Esophagus muscularis mucosa (tissue), 4 donors: ENCODE results near the gene RNF7. TPM values are rescaled to one million over a fixed set of nuclear protein-coding genes. Genes with fewer than 3 reads are reported as not detected.

Experiments
- DNase-seq: peaks from one replicate; pipeline ENCODE4 v3.0.0-alpha.2; 2017; ENCODE audit errors: extremely low spot score
- H3K27ac ChIP-seq, 4 donors: fragments of 200-600 bp; sonication (generic); replicated peaks in 1 of 4; 1 replicate in 3 of 4; 2 replicates in 1 of 4; pipeline ENCODE4 v1.5.1; 2016 to 2019; ENCODE audit warnings: mild to moderate bottlenecking in 1 of 4
- H3K27me3 ChIP-seq, 4 donors: fragments of 200-600 bp; sonication (generic); one replicate each; pipeline versions ENCODE4 v1.5.1 to v1.6.0; 2016 to 2019
- H3K36me3 ChIP-seq, 4 donors: fragments of 200-600 bp; sonication (generic); one replicate each; pipeline ENCODE4 v1.5.1; 2016 to 2019
- H3K4me1 ChIP-seq, 4 donors: fragments of 200-600 bp; sonication (generic); one replicate each; pipeline ENCODE4 v1.5.1; 2016 to 2019
- H3K4me3 ChIP-seq, 4 donors: fragments of 200-600 bp; sonication (generic); 1 replicate in 2 of 4; 2 replicates in 2 of 4; pipeline ENCODE4 v1.5.1; 2016 to 2019; ENCODE audit warnings: mild to moderate bottlenecking in 4 of 4, moderate library complexity in 1 of 4
- H3K9me3 ChIP-seq, 4 donors: fragments of 200-600 bp; sonication (generic); 1 replicate in 3 of 4; 2 replicates in 1 of 4; pipeline ENCODE4 v1.5.1; 2016 to 2019
- CTCF ChIP-seq, 3 experiments: fragments of 200-600 bp in 2 of 3; fragments of 450-650 bp in 1 of 3; sonication (generic) in 2 of 3; IDR thresholded peaks; one replicate each; pipeline ENCODE4 v1.5.1; 2017 to 2019; ENCODE audit warnings: antibody characterized with exemption in 3 of 3, mild to moderate bottlenecking in 2 of 3, moderate library complexity in 1 of 3
- EP300 ChIP-seq: sonication (generic); formaldehyde crosslinking; IDR thresholded peaks from one replicate; pipeline ENCODE4 v1.6.1; 2017; ENCODE audit warnings: antibody characterized with exemption
- POLR2A ChIP-seq: fragments of 450-650 bp; IDR thresholded peaks from one replicate; pipeline ENCODE4 v1.6.1; 2017; ENCODE audit warnings: antibody characterized with exemption, moderate library complexity, mild to moderate bottlenecking, low read depth
- POLR2AphosphoS5 ChIP-seq, 2 donors: sonication (generic); formaldehyde crosslinking; IDR thresholded peaks; one replicate each; pipeline ENCODE4 v1.6.1; 2017; ENCODE audit warnings: antibody characterized with exemption in 2 of 2
- WGBS: methylation state at CpG from one replicate; pipeline ENCODE4 v1.1.5; 2018; 5-methylcytosine and 5-hydroxymethylcytosine counted together
- intact Hi-C: fragments of 100-400 bp; cut with DNase I; formaldehyde crosslinking; loops from one replicate; pipeline ENCODE4 v1.15.1; 2023
- total RNA-seq, 4 donors: library from RNA; depleted of rRNA; stranded (reverse); fragments of >200 nt; gene quantifications; one replicate each; pipeline versions ENCODE4 v1.1.0 to v1.2.1, GENCODE V29; 2016

The RNF7 gene
- total RNA-seq, 4 donors from 2014 or later = 47.2 to 107 (median 80.2) TPM

DNA sequence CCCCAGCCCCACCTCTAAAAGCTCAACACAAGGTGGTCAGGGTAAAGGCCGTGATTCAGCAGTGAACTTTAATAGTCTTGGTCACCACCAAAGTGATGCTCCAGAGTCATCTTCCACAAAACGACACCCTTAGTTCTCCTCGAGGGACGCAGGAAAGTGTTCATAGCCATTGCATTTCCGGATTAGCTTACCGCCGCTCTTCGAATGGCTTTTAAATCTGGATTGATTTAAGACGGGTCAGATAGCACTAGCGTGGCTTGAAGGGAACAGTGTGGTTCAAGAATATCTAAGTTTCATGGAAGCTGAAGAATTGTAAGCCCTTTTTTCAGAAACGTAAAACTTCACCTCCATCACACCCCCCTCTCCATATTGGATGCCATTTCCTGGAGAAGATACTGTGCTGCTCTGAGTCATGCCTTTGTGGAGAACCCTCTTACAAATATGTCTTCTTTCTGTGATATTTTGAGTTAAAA is 829 bp downstream of the RNF7 start:
- TF ChIP-seq EP300 (no peak), POLR2AphosphoS5 (IDR thresholded peaks at IDR 0.05) (no peak), POLR2A (no peak), CTCF (IDR thresholded peaks at IDR 0.05) (no peak)
- DNase-seq = no peak
- Histone ChIP-seq H3K27ac (peak overlapping the region; percentile 94 to 96 (median 96)), H3K4me3 (peak overlapping the region; percentile 77 to 89 (median 84)), H3K4me1 (peaks cover 32 to 44% (median 42%) of the 10 kb centered on the region in 4 donors), H3K36me3 (no peaks in the 10 kb centered on the region), H3K27me3 (no peaks in the 10 kb centered on the region), H3K9me3 (no peaks in the 10 kb centered on the region)
- intact Hi-C loops = loop anchor here (1.0 to 5.0 kb wide), 3 partner anchors 136 to 538 kb away; no protein-coding TSS in a partner anchor
- WGBS = 0% methylated on average over 6 of the region's 11 CpGs

DNA sequence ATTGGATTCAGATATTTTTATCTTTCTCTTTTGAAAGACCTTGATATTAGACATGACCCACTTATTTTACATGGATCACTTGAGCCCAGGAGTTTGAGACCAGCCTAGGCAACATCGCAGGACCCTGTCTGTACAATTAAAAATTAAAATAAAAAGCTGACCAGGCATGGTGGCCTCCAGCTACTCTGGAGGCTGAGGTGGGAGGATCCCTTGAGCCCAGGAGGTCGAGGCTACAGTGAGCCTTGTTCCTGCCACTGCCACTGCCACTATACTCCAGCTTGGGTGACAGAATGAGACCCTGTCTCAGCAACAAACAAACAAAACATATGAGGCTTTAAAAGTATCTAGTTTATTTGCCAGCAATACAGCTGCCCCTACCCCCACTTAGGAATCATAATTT is 1.6 kb downstream of the RNF7 start:
- Histone ChIP-seq H3K36me3 (peaks cover 2 to 7% (median 6%) of the 10 kb centered on the region in 4 donors), H3K4me1 (peaks cover 32 to 48% (median 45%) of the 10 kb centered on the region in 4 donors), H3K4me3 (peak overlapping the region; percentile 77 to 89 (median 84)), H3K9me3 (no peaks in the 10 kb centered on the region), H3K27ac (peak overlapping the region; percentile 94 to 96 (median 96)), H3K27me3 (no peaks in the 10 kb centered on the region)
- WGBS = 77% methylated on average over 2 of the region's 2 CpGs
- TF ChIP-seq POLR2AphosphoS5 (IDR thresholded peaks at IDR 0.05) = no peak
- no peak for TF ChIP-seq CTCF (IDR thresholded peaks at IDR 0.05)
- TF ChIP-seq POLR2A = no peak
- no peak for TF ChIP-seq EP300
- no peak for DNase-seq
- intact Hi-C loops = loop anchor here (5.0 kb wide), 2 partner anchors 162 to 538 kb away; no protein-coding TSS in a partner anchor

- DNase-seq = no peak
- peak overlapping the region in 2 of 4 donors; percentile 95 to 96 for H3K27ac ChIP-seq
- H3K36me3 ChIP-seq = peaks cover 8 to 13% (median 13%) of the 10 kb centered on the region in 4 donors
- TF ChIP-seq POLR2A = no peak
- TF ChIP-seq POLR2AphosphoS5 (IDR thresholded peaks at IDR 0.05) = no peak
- no peak for TF ChIP-seq CTCF (IDR thresholded peaks at IDR 0.05)
- no peak for TF ChIP-seq EP300
- peaks cover 32 to 48% (median 45%) of the 10 kb centered on the region in 4 donors for H3K4me1 ChIP-seq
- no peaks in the 10 kb centered on the region for H3K9me3 ChIP-seq
- peak overlapping the region in 1 of 4 donors; percentile 89 for H3K4me3 ChIP-seq
- intact Hi-C loops = no loop called here
- H3K27me3 ChIP-seq = no peaks in the 10 kb centered on the region
Measured at GRCh38 chr3:141740349-141740748, 2.3 kb downstream of the RNF7 start.

DNA sequence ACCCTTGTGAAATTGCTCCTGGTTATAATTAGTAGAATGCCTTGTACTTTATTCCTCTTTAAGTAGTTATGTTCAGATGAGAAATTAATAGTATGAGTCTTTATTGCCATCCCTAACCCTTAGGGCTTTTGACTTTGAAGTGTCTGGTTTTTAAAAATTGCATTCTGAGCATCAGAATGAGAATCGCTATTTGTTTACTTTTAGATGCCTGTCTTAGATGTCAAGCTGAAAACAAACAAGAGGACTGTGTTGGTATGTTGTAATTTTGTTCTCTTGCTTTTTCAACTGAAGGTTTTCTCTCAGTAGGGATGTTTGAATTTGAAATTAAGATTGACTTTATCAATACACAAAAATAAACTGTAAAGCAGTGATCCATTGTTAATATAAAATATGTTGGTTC is 5.2 kb downstream of the RNF7 start:
- DNase-seq = no peak
- Histone ChIP-seq H3K27ac (no peak overlapping the region), H3K36me3 (peaks cover 30 to 42% (median 39%) of the 10 kb centered on the region in 4 donors), H3K27me3 (no peaks in the 10 kb centered on the region), H3K4me3 (no peak overlapping the region), H3K9me3 (no peaks in the 10 kb centered on the region), H3K4me1 (peaks cover 32 to 48% (median 45%) of the 10 kb centered on the region in 4 donors)
- no peak for TF ChIP-seq CTCF (IDR thresholded peaks at IDR 0.05)
- no peak for TF ChIP-seq EP300
- TF ChIP-seq POLR2AphosphoS5 (IDR thresholded peaks at IDR 0.05) = no peak
- WGBS = 44% methylated on average over 1 of the region's 1 CpG
- intact Hi-C loops = no loop called here

GRCh38 chr3:141746962-141747361 is 8.9 kb downstream of the RNF7 start:
- WGBS = 90% methylated on average over 4 of the region's 4 CpGs
- Histone ChIP-seq H3K9me3 (no peaks in the 10 kb centered on the region), H3K4me1 (peaks cover 5 to 20% (median 16%) of the 10 kb centered on the region in 4 donors), H3K27ac (no peak overlapping the region), H3K36me3 (peaks cover 30 to 74% (median 52%) of the 10 kb centered on the region in 4 donors), H3K27me3 (no peaks in the 10 kb centered on the region), H3K4me3 (no peak overlapping the region)
- DNase-seq = no peak
- intact Hi-C loops = no loop called here
- no peak for TF ChIP-seq POLR2A
- no peak for TF ChIP-seq CTCF (IDR thresholded peaks at IDR 0.05)
- TF ChIP-seq POLR2AphosphoS5 (IDR thresholded peaks at IDR 0.05) = no peak
- TF ChIP-seq EP300 = no peak
